Measurements from ENCODE around the gene PPP2R5C.

The PPP2R5C gene

GRCh38 chr14:101869217-101869616 is 107.7 kb downstream of the PPP2R5C start:
- no peak for DNase-seq

- DNase-seq: no peak
Measured at GRCh38 chr14:101870273-101870939, 108.9 kb downstream of the PPP2R5C start.

GRCh38 chr14:101872346-101872745 is 110.8 kb downstream of the PPP2R5C start:
- DNase-seq: no peak

- no peak for DNase-seq
Measured at GRCh38 chr14:101873076-101873825, 111.7 kb downstream of the PPP2R5C start.

GRCh38 chr14:101873991-101874390 is 112.5 kb downstream of the PPP2R5C start:
- DNase-seq: peak; percentile 4 to 14

GRCh38 chr14:101875041-101875726 is 113.7 kb downstream of the PPP2R5C start:
- no peak for DNase-seq

- no peak for DNase-seq
Measured at GRCh38 chr14:101875727-101876554, 114.4 kb downstream of the PPP2R5C start.

GRCh38 chr14:101876555-101876938 is 115.0 kb downstream of the PPP2R5C start:
- DNase-seq: peak; percentile 83 to 88

- no peak for DNase-seq
Measured at GRCh38 chr14:101877766-101878165, 116.3 kb downstream of the PPP2R5C start.

GRCh38 chr14:101878211-101878821 is 116.8 kb downstream of the PPP2R5C start:
- no peak for DNase-seq

GRCh38 chr14:101878822-101879528 is 117.5 kb downstream of the PPP2R5C start:
- DNase-seq: no peak

- no peak for DNase-seq
Measured at GRCh38 chr14:101879529-101880336, 118.2 kb downstream of the PPP2R5C start.

- DNase-seq: no peak
Measured at GRCh38 chr14:101881426-101881825, 119.9 kb downstream of the PPP2R5C start.

GRCh38 chr14:101882141-101882935 is 120.8 kb downstream of the PPP2R5C start:
- no peak for DNase-seq

- DNase-seq: no peak
Measured at GRCh38 chr14:101884089-101884933, 122.8 kb downstream of the PPP2R5C start.

GRCh38 chr14:101884934-101885576 is 123.5 kb downstream of the PPP2R5C start:
- DNase-seq: no peak

GRCh38 chr14:101887219-101887618 is 125.7 kb downstream of the PPP2R5C start:
- DNase-seq: no peak

- no peak for DNase-seq
Measured at GRCh38 chr14:101888182-101888581, 126.7 kb downstream of the PPP2R5C start.
